Measurements from ENCODE around the gene CCR3. TPM values are rescaled to one million over a fixed set of nuclear protein-coding genes. Genes with fewer than 3 reads are reported as not detected.

CCR3 gene
- total RNA-seq, 2 experiments from 2014 or later, result not detected

GRCh38 chr3:46289966-46290365 is 47.7 kb downstream of the CCR3 start:
- intact Hi-C loops (cut with micrococcal nuclease), result loop anchor here (5.0 to 10.0 kb wide), 2 partner anchors 82 to 415 kb away; partner anchors contain the start of gene CCR5

GRCh38 chr3:46291046-46291445 is 48.8 kb downstream of the CCR3 start:
- intact Hi-C loops (cut with micrococcal nuclease), result loop anchor here (5.0 to 10.0 kb wide), 2 partner anchors 81 to 416 kb away; partner anchors contain the start of gene CCR5
- peaks cover 1% of the 10 kb centered on the region for H3K27me3 Mint-ChIP-seq

More at GRCh38 chr3:46289966-46290365, 47.7 kb downstream of the CCR3 start:
- TF ChIP-seq CTCF (IDR thresholded peaks at IDR 0.05), result no peak
- ChIA-PET CTCF (no interaction called here), POLR2A (no interaction called here)
- ATAC-seq, result no peak
- peaks cover 1% of the 10 kb centered on the region for H3K27me3 Mint-ChIP-seq
- peaks cover 2% of the 10 kb centered on the region for H3K9me3 Mint-ChIP-seq
- H3K36me3 Mint-ChIP-seq (ENCODE audit: low read depth), result no peaks in the 10 kb centered on the region
- no peak overlapping the region for H3K4me3 Mint-ChIP-seq
- H3K4me1 Mint-ChIP-seq (ENCODE audit: low read depth), result peaks cover 54% of the 10 kb centered on the region
- no peak for DNase-seq
- no peak overlapping the region for H3K27ac Mint-ChIP-seq

GRCh38 chr3:46293035-46293724 is 50.9 kb downstream of the CCR3 start:
- Mint-ChIP-seq H3K9me3 (no peaks in the 10 kb centered on the region), H3K27me3 (peaks cover 4% of the 10 kb centered on the region), H3K4me1 (ENCODE audit: low read depth) (peaks cover 56% of the 10 kb centered on the region), H3K4me3 (peak overlapping the region; percentile 22), H3K27ac (peak overlapping the region; percentile 83), H3K36me3 (ENCODE audit: low read depth) (no peaks in the 10 kb centered on the region)
- TF ChIP-seq CTCF (IDR thresholded peaks at IDR 0.05), result peak; percentile 30
- POLR2A ChIA-PET, result interaction anchor here (1.2 to 3.5 kb wide), 3 partner anchors 8 to 76 kb away, joined by 4 to 19 read pairs (median 6); no protein-coding TSS in a partner anchor
- CTCF ChIA-PET, result interaction anchor here (1.1 to 5.0 kb wide), 11 partner anchors 8 to 85 kb away, joined by 3 to 42 read pairs (median 4); partner anchors contain the start of genes CCR1 and CCR5
- ATAC-seq, result no peak
- intact Hi-C loops (cut with micrococcal nuclease), result loop anchor here (5.0 to 10.0 kb wide), 2 partner anchors 79 to 418 kb away; partner anchors contain the start of gene CCR5
- DNase-seq, result no peak

More at GRCh38 chr3:46291046-46291445, 48.8 kb downstream of the CCR3 start:
- POLR2A ChIA-PET, result no interaction called here
- H3K36me3 Mint-ChIP-seq (ENCODE audit: low read depth), result no peaks in the 10 kb centered on the region
- no peak overlapping the region for H3K27ac Mint-ChIP-seq
- peaks cover 2% of the 10 kb centered on the region for H3K9me3 Mint-ChIP-seq
- H3K4me1 Mint-ChIP-seq (ENCODE audit: low read depth), result peaks cover 47% of the 10 kb centered on the region
- no peak for TF ChIP-seq CTCF (IDR thresholded peaks at IDR 0.05)
- CTCF ChIA-PET, result no interaction called here
- no peak for ATAC-seq
- DNase-seq, result no peak
- no peak overlapping the region for H3K4me3 Mint-ChIP-seq

- no peak for TF ChIP-seq CTCF (IDR thresholded peaks at IDR 0.05)
- Mint-ChIP-seq H3K4me1 (ENCODE audit: low read depth) (peaks cover 66% of the 10 kb centered on the region), H3K27ac (peak overlapping the region; percentile 83), H3K9me3 (no peaks in the 10 kb centered on the region), H3K27me3 (peaks cover 4% of the 10 kb centered on the region), H3K4me3 (peak overlapping the region; percentile 22), H3K36me3 (ENCODE audit: low read depth) (no peaks in the 10 kb centered on the region)
- intact Hi-C loops (cut with micrococcal nuclease), result loop anchor here (5.0 to 10.0 kb wide), 2 partner anchors 78 to 419 kb away; partner anchors contain the start of gene CCR5
- CTCF ChIA-PET, result interaction anchor here (0.7 to 5.0 kb wide), 13 partner anchors 10 to 229 kb away, joined by 3 to 42 read pairs (median 4); partner anchors contain the start of genes CCR1 and CCR5
- DNase-seq (peak; percentile 93), ATAC-seq (peak; percentile 91)
- POLR2A ChIA-PET, result interaction anchor here (0.6 to 3.5 kb wide), 8 partner anchors 9 to 274 kb away, joined by 3 to 19 read pairs (median 4); partner anchors contain the start of gene CCR1
Measured at GRCh38 chr3:46293991-46294833, 52.0 kb downstream of the CCR3 start.

Data from activated CD8-positive, alpha-beta T cell treated with anti-CD3 and anti-CD28 coated beads for 36 hours (primary cell).